Uterus (tissue), 2 donors: ENCODE data around the gene KIDINS220.

Experiments used
- CTCF ChIP-seq, 4 experiments: fragments of 200-600 bp in 2 of 4; fragments of 450-650 bp in 2 of 4; sonication (generic) in 2 of 4; IDR thresholded peaks; one replicate each; pipeline ENCODE4 v1.5.1; 2016 to 2019; ENCODE audit warnings: antibody characterized with exemption in 4 of 4, mild to moderate bottlenecking in 2 of 4, moderate library complexity in 1 of 4
- POLR2A ChIP-seq, 2 donors: fragments of 450-650 bp; IDR thresholded peaks; one replicate each; pipeline ENCODE4 v1.6.1; 2016; ENCODE audit warnings: antibody characterized with exemption in 2 of 2, mild to moderate bottlenecking in 1 of 2, moderate library complexity in 1 of 2

- TF ChIP-seq POLR2A (IDR thresholded peaks at IDR 0.05) (no peak), CTCF (IDR thresholded peaks at IDR 0.05) (no peak)
These were observed 122.4 kb downstream of the KIDINS220 start for GRCh38 chr2:8714971-8715370.
